ENCODE results near the gene ABHD3. TPM values are rescaled to one million over a fixed set of nuclear protein-coding genes. Genes with fewer than 3 reads are reported as not detected.

The ABHD3 gene
- total RNA-seq, 2 experiments from 2014 or later = 24.1 to 25.4 TPM

GRCh38 chr18:21638822-21639221, 65.8 kb downstream of the ABHD3 start:
- H3K27me3 Mint-ChIP-seq = no peaks in the 10 kb centered on the region
- H3K27ac Mint-ChIP-seq = peak overlapping the region; percentile 33
- peaks cover 5% of the 10 kb centered on the region for H3K4me1 Mint-ChIP-seq (ENCODE audit: low read depth)
- Histone ChIP-seq H3K9me3 (ENCODE audit: control insufficient read depth in 1 of 2, insufficient read depth in 1 of 2, low read length in 2 of 2) (no peaks in the 10 kb centered on the region), H3K27ac (ENCODE audit: low read depth in 1 of 2, low read length in 2 of 2) (no peak overlapping the region), H3K27me3 (ENCODE audit: control insufficient read depth in 1 of 2, insufficient read depth in 2 of 2, low read length in 2 of 2) (no peaks in the 10 kb centered on the region), H3K4me3 (ENCODE audit: low read length) (no peak overlapping the region), H3K4me1 (ENCODE audit: insufficient read depth, low read length) (no peaks in the 10 kb centered on the region), H3K36me3 (ENCODE audit: insufficient read depth, low read length) (peaks cover 3% of the 10 kb centered on the region)
- peaks cover 4% of the 10 kb centered on the region for H3K36me3 Mint-ChIP-seq (ENCODE audit: low read depth)
- ChIA-PET CTCF (no interaction called here), POLR2A (no interaction called here)
- TF ChIP-seq CTCF (IDR thresholded peaks at IDR 0.05) = no peak
- H3K4me3 Mint-ChIP-seq = no peak overlapping the region
- intact Hi-C loops (cut with DNase I, micrococcal nuclease) = no loop called here
- DNase-seq (no peak), ATAC-seq (ENCODE audit: poor library complexity) (no peak)
- no peaks in the 10 kb centered on the region for H3K9me3 Mint-ChIP-seq

DNA sequence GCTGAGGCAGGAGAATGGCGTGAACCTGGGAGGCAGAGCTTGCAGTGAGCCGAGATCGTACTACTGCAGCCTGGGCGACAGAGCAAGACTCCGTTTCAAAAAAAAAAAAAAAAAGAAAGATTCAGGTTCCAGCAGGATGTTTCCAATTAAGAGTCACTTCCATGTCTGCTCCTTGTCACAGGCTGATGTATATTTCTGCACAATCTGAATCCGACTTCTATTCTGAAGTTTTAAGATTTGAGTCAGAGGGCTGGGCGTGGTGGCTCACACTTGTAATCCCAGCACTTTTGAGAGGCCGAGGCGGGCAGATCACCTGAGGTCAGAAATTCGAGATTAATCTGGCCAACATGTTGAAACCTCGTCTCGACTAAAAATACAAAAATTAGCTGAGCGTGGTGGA, 67.8 kb downstream of the ABHD3 start:
- CTCF ChIA-PET = no interaction called here
- no peak for DNase-seq
- Histone ChIP-seq H3K27me3 (ENCODE audit: control insufficient read depth in 1 of 2, insufficient read depth in 2 of 2, low read length in 2 of 2) (no peaks in the 10 kb centered on the region), H3K36me3 (ENCODE audit: insufficient read depth, low read length) (peaks cover 6% of the 10 kb centered on the region), H3K4me1 (ENCODE audit: insufficient read depth, low read length) (no peaks in the 10 kb centered on the region), H3K9me3 (ENCODE audit: control insufficient read depth in 1 of 2, insufficient read depth in 1 of 2, low read length in 2 of 2) (no peaks in the 10 kb centered on the region), H3K4me3 (ENCODE audit: low read length) (no peak overlapping the region), H3K27ac (ENCODE audit: low read depth in 1 of 2, low read length in 2 of 2) (no peak overlapping the region)
- no peak for TF ChIP-seq CTCF (IDR thresholded peaks at IDR 0.05)
- intact Hi-C loops (cut with DNase I, micrococcal nuclease) = no loop called here
- Mint-ChIP-seq H3K4me1 (ENCODE audit: low read depth) (peaks cover 5% of the 10 kb centered on the region), H3K36me3 (ENCODE audit: low read depth) (peaks cover 13% of the 10 kb centered on the region), H3K27ac (no peak overlapping the region), H3K27me3 (no peaks in the 10 kb centered on the region), H3K9me3 (no peaks in the 10 kb centered on the region), H3K4me3 (no peak overlapping the region)
- no peak for ATAC-seq (ENCODE audit: poor library complexity)
- POLR2A ChIA-PET = no interaction called here

DNA sequence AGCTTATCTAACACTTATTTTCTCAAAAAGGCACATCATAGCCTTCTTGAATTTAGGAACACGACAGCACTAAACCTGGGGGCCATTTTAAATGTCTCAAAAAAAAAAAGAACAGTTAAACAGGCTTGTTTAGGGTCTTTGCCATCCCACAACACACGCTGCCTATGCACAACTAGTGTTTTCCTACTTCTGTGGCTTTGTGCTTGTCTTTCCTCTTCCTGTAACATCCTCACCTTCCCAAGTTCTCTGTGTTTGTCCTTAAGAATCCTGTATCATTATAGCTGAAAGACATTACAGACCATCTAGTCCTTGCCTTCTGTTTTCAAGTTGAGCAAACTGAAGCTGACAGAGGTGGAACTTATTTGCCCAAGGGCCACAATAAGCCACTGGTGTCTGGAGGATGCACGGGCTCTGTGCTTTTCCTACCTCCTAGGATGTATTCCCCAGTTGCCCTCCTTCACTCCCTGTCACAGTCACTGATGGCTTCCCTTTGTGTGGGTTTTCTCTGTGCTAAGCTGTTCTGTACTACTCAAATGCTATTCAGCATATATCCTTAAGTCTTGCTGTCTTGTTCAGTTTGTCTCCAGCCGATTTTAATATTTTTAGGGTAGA, 69.9 kb downstream of the ABHD3 start:
- Histone ChIP-seq H3K27ac (ENCODE audit: low read depth in 1 of 2, low read length in 2 of 2) (no peak overlapping the region), H3K4me3 (ENCODE audit: low read length) (no peak overlapping the region), H3K9me3 (ENCODE audit: control insufficient read depth in 1 of 2, insufficient read depth in 1 of 2, low read length in 2 of 2) (no peaks in the 10 kb centered on the region), H3K4me1 (ENCODE audit: insufficient read depth, low read length) (no peaks in the 10 kb centered on the region), H3K27me3 (ENCODE audit: control insufficient read depth in 1 of 2, insufficient read depth in 2 of 2, low read length in 2 of 2) (no peaks in the 10 kb centered on the region), H3K36me3 (ENCODE audit: insufficient read depth, low read length) (peaks cover 19% of the 10 kb centered on the region)
- H3K4me3 Mint-ChIP-seq = no peak overlapping the region
- peaks cover 31% of the 10 kb centered on the region for H3K36me3 Mint-ChIP-seq (ENCODE audit: low read depth)
- ATAC-seq (ENCODE audit: poor library complexity) = no peak
- H3K9me3 Mint-ChIP-seq = no peaks in the 10 kb centered on the region
- peaks cover 5% of the 10 kb centered on the region for H3K4me1 Mint-ChIP-seq (ENCODE audit: low read depth)
- intact Hi-C loops (cut with DNase I, micrococcal nuclease) = loop anchor here in 1 of 2 experiments (5.0 kb wide), 1 partner anchor 218 kb away; no protein-coding TSS in a partner anchor
- no peak for DNase-seq
- H3K27ac Mint-ChIP-seq = peak overlapping the region; percentile 34
- H3K27me3 Mint-ChIP-seq = no peaks in the 10 kb centered on the region
- CTCF ChIA-PET = no interaction called here
- POLR2A ChIA-PET = interaction anchor here (0.7 to 1.6 kb wide), 2 partner anchors 8 to 34 kb away, joined by 3 to 7 read pairs; partner anchors contain the start of gene ESCO1
- TF ChIP-seq CTCF (IDR thresholded peaks at IDR 0.05) = no peak

Measured in CD4-positive, alpha-beta T cell (primary cell).